ENCODE results near the gene MMS19.
"Not testable (repeated sequence)": the region's sequence is repeated elsewhere in the genome, so short reads cannot be mapped to it uniquely, and the experiment has no call there.

Gene MMS19

DNA sequence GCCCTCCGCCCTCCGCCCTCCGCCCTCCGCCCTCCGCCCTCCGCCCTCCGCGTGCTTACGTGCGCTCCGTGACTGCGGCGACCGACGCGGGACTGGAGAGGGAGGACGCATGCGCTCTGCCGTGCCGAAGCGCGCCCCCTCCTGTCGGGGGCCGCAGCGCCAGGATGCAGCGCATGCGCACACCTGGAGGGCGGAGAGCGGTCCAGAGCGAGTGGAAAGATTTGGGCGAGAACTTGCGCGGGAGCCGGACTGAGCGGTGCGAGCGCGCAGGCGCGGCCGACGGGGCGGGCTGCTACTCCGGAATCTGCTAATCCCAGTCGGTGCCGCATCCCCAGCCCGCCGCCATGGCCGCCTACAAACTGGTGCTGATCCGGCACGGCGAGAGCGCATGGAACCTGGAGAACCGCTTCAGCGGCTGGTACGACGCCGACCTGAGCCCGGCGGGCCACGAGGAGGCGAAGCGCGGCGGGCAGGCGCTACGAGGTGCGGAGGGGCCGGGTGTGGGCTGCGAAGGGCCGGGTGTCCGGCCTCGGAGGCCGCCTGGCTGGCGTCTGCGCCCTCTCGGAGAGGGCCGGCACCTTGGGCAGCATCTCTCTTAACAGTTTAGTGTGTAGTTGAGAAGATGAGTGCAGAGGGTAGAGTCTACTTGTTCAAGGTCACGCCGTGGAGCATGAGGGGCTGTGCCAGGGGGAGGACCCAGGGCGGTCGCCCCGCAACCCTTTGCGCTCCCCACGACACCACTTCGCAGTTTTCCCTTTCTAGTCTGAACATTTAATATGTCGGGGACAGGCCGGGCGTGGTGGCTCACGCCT, 72.1 kb downstream of the MMS19 start, which contains the start of gene PGAM1:
Gene PGAM1, plus strand, starts transcription at position 228 of the 812 bp plus-strand sequence. Its CDS starts 117 bp downstream, at position 345.
- no peak for FAIRE-seq

DNA sequence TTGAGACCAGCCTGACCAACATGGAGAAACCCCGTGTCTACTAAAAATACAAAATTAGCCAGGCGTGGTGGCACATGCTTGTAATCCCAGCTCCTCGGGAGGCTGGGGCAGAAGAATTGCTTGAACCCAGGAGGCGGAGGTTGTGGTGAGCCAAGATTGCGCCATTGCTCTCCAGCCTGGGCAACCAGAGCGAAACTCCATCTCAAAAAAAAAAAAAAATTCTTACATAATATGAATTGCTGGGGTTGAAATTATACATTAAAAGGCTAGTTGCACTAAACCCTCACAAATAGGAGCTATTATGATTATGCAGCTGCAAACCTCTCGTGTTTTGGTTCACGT, 74.5 kb downstream of the MMS19 start:
- FAIRE-seq: not testable (repeated sequence)

DNA sequence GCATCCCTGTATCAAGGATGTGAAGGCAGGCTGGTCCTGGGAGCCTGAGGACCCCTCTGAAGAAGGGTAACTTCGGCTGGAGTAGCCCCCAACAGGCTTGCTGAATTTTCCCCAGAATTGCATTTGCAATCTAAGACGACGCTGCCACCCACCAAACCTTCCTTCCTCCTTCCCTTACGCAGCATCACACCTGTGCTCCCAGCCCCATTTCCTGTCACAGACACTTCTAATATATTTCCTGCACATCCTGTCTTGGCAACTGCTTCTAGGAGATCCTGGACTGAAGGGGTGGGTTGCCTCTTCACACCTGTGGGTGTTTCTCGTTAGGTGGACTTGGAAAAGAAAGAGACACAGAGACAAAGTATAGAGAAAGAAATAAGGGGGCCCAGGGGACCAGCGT, 81.7 kb downstream of the MMS19 start:
- no peak for FAIRE-seq

DNA sequence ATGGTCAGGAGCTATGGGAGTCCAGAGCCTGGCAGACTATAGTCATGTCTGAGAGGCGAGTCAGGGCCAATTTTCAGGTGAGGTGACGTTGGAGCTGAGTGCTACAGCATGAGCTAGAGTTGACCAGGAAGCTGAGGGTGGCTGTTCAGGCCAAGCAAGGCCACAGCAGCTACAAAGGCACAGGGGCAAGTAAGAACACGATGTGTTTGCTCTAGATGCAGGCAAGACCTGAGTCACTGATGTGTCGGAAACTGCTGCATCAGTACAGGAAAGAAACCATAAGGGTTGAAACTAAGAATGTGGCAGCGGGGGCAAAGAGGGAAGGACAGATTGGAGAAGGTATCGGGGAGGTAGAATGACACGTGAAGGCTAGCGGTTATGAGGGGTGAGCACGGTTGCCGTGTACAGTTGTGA, 85.3 kb downstream of the MMS19 start:
- no peak for FAIRE-seq

DNA sequence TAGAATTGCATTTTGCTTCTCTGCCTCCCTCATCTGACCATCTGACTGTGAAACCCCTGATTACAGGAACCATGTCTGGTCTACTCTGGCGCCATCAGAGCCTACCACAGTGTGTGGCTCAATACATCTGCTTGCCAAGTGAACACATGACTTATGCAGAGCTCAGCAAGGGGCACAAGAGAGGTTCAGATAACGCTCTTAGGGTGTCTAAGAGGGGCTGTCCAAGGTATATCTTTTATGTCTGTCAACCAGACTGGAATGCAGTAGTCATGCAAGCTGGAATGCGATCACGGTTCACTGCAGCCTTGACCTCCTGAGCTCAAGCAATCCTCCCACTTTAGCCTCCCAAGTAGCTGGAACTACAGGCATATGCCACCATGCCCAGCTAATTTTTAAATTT, 86.8 kb downstream of the MMS19 start:
- no peak for FAIRE-seq

DNA sequence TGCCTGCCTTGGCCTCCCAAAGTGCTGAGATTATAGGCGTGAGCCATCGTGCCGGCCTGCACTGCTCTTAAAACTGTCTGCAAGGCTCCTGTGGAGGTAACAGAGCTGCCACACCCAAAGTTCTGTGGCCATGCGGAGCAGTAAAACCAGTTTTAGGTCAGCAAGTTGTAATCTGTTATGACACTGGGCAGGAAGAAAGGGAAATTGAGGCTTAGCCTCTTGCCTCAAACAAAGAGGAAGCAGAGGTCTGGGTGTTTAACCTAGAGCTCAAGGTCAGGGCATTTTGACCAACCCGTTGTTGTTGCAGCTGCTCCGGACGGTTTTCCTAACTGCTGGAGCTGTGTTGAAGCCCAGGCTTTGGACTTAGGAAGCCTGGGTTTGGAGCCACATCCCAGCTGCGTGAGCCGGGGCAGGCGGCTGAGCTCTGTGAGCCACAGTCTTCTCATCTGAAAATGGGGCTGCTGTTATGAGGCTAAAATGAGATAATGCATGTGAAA, 89.7 kb downstream of the MMS19 start:
- no peak for FAIRE-seq

All from endometrium (tissue), 2 donors.